Measurements from ENCODE around the gene DDR2.

DDR2 gene

GRCh38 chr1:162835157-162835899 lies 203.1 kb downstream of the DDR2 start:
- no peak for ATAC-seq
- TF ChIP-seq CSRNP3 (CRISPR knock-in tag; IDR thresholded peaks at IDR 0.05) (no peak), POU6F1 (CRISPR knock-in tag; IDR thresholded peaks at IDR 0.05; ENCODE audit: borderline replicate concordance, low read depth) (no peak), TOX (CRISPR knock-in tag; IDR thresholded peaks at IDR 0.05; ENCODE audit: borderline replicate concordance) (no peak), GLIS3 (CRISPR knock-in tag; IDR thresholded peaks at IDR 0.05) (no peak), ISL1 (CRISPR knock-in tag; IDR thresholded peaks at IDR 0.05) (no peak), ZC3H10 (CRISPR knock-in tag; IDR thresholded peaks at IDR 0.05) (no peak), RARB (CRISPR knock-in tag; IDR thresholded peaks at IDR 0.05) (no peak), PATZ1 (CRISPR knock-in tag; IDR thresholded peaks at IDR 0.05; ENCODE audit: borderline replicate concordance) (no peak), ZNF70 (CRISPR knock-in tag; IDR thresholded peaks at IDR 0.05) (no peak), BACH2 (CRISPR knock-in tag; IDR thresholded peaks at IDR 0.05; ENCODE audit: borderline replicate concordance) (no peak), ZNF565 (CRISPR knock-in tag; conservative IDR thresholded peaks at IDR 0.05; ENCODE audit: low read depth) (no peak)

Data from SK-N-SH treated with all-trans-retinoic acid at 6 μM for 48 hours (cell line).